Hepatocyte (in vitro differentiated cells): ENCODE data around the gene WDR88. TPM values are rescaled to one million over a fixed set of nuclear protein-coding genes. Genes with fewer than 3 reads are reported as not detected.
A peak's percentile ranks its signal among the peaks of the same experiment; 100 is the strongest.

Source experiments
- DNase-seq: peaks from one replicate; pipeline ENCODE4 v3.0.0-alpha.2; 2016; ENCODE audit warnings: low spot score
- H2AFZ ChIP-seq: fragments of 200-600 bp; sonication (generic); 2 replicates; pipeline ENCODE4 v1.6.0; 2016; ENCODE audit warnings: antibody characterized with exemption, mild to moderate bottlenecking
- H3K27ac ChIP-seq: fragments of 200-600 bp; sonication (generic); 2 replicates; pipeline ENCODE4 v1.5.1; 2016; ENCODE audit warnings: mild to moderate bottlenecking
- H3K27me3 ChIP-seq: fragments of 200-600 bp; sonication (generic); 2 replicates; pipeline ENCODE4 v1.6.1; 2016
- H3K36me3 ChIP-seq: fragments of 200-600 bp; sonication (generic); replicated peaks from 2 replicates; pipeline ENCODE4 v1.5.1; 2016; ENCODE audit warnings: low read depth; ENCODE audit not compliant: insufficient read depth
- H3K4me1 ChIP-seq: fragments of 200-600 bp; sonication (generic); 2 replicates; pipeline ENCODE4 v1.5.1; 2016; ENCODE audit warnings: mild to moderate bottlenecking, moderate library complexity; ENCODE audit not compliant: insufficient read depth
- H3K4me2 ChIP-seq: fragments of 200-600 bp; sonication (generic); 2 replicates; pipeline ENCODE4 v1.6.0; 2016
- H3K4me3 ChIP-seq: fragments of 200-600 bp; sonication (generic); 2 replicates; pipeline ENCODE4 v1.5.1; 2016; ENCODE audit warnings: mild to moderate bottlenecking
- H3K79me2 ChIP-seq: fragments of 200-600 bp; sonication (generic); 2 replicates; pipeline ENCODE4 v1.6.0; 2017; ENCODE audit warnings: mild to moderate bottlenecking
- H3K9me2 ChIP-seq: fragments of 200-600 bp; sonication (generic); replicated peaks from 2 replicates; pipeline ENCODE4 v1.6.0; 2017; ENCODE audit warnings: mild to moderate bottlenecking; ENCODE audit not compliant: insufficient read depth
- H3K9me3 ChIP-seq: fragments of 200-600 bp; sonication (generic); 2 replicates; pipeline ENCODE4 v1.5.1; 2016; ENCODE audit warnings: low read depth, mild to moderate bottlenecking
- H4K20me1 ChIP-seq: fragments of 200-600 bp; sonication (generic); 2 replicates; pipeline ENCODE4 v1.6.0; 2016; ENCODE audit warnings: mild to moderate bottlenecking; ENCODE audit not compliant: insufficient read depth, poor library complexity, severe bottlenecking
- CTCF ChIP-seq: fragments of 200-600 bp; sonication (generic); IDR thresholded peaks from 2 replicates; pipeline ENCODE4 v1.5.1; 2016; ENCODE audit warnings: antibody characterized with exemption, mild to moderate bottlenecking; ENCODE audit not compliant: poor library complexity
- EZH2 ChIP-seq: fragments of 200-600 bp; sonication (generic); IDR thresholded peaks from 2 replicates; pipeline ENCODE4 v1.6.1; 2016; ENCODE audit warnings: antibody characterized with exemption, mild to moderate bottlenecking, borderline replicate concordance
- EZH2phosphoT487 ChIP-seq: fragments of 200-600 bp; sonication (generic); IDR thresholded peaks from one replicate; pipeline ENCODE4 v1.6.1; 2018; ENCODE audit warnings: antibody characterized with exemption, mild to moderate bottlenecking, low read depth, moderate library complexity; ENCODE audit not compliant: unreplicated experiment, severe bottlenecking
- WGBS: methylation state at CpG from one replicate; pipeline ENCODE4 v1.1.6; 2016; ENCODE audit warnings: low lambda C conversion rate; ENCODE audit errors: missing lambda C conversion rate; 5-methylcytosine and 5-hydroxymethylcytosine counted together
- polyA plus RNA-seq: library from polyadenylated mRNA; unstranded; fragments of >200 nt; fragmentation: Nextera tagmentation; extraction: Ambion mirVana; gene quantifications from 2 replicates; pipeline ENCODE4 v1.2.1, GENCODE V29; 2016
- total RNA-seq: library from RNA; depleted of rRNA; stranded (reverse); fragments of >200 nt; gene quantifications from 2 replicates; pipeline ENCODE4 v1.2.3, GENCODE V29; 2014

WDR88 gene
- total and polyA plus RNA-seq, 2 experiments from 2014 or later, result 0.11 TPM; not detected in 1

GRCh38 chr19:33175156-33175782, 43.4 kb downstream of the WDR88 start:
- no peaks in the 10 kb centered on the region for H3K9me2 ChIP-seq
- TF ChIP-seq CTCF (no peak), EZH2phosphoT487 (no peak), EZH2 (no peak)
- H3K4me1 ChIP-seq, result peaks cover 8% of the 10 kb centered on the region
- 96% methylated on average over 10 of the region's 10 CpGs for WGBS
- H3K4me2 ChIP-seq, result peak overlapping the region; percentile 93
- no peak overlapping the region for H2AFZ ChIP-seq
- peaks cover 14% of the 10 kb centered on the region for H3K79me2 ChIP-seq
- no peak for DNase-seq
- no peaks in the 10 kb centered on the region for H3K9me3 ChIP-seq
- no peaks in the 10 kb centered on the region for H3K27me3 ChIP-seq
- no peaks in the 10 kb centered on the region for H3K36me3 ChIP-seq
- H3K27ac ChIP-seq, result no peak overlapping the region
- H4K20me1 ChIP-seq, result no peaks in the 10 kb centered on the region
- no peak overlapping the region for H3K4me3 ChIP-seq

- Histone ChIP-seq H3K4me3 (peak overlapping the region; percentile 35), H3K79me2 (peaks cover 14% of the 10 kb centered on the region), H4K20me1 (no peaks in the 10 kb centered on the region), H3K27me3 (no peaks in the 10 kb centered on the region), H3K27ac (peak overlapping the region; percentile 90), H3K4me2 (peak overlapping the region; percentile 93), H3K9me2 (no peaks in the 10 kb centered on the region), H3K9me3 (no peaks in the 10 kb centered on the region), H3K4me1 (peaks cover 8% of the 10 kb centered on the region), H3K36me3 (no peaks in the 10 kb centered on the region), H2AFZ (peak overlapping the region; percentile 61)
- no peak for TF ChIP-seq EZH2phosphoT487
- peak; percentile 9 for TF ChIP-seq CTCF
- no peak for TF ChIP-seq EZH2
- DNase-seq, result peak; percentile 48
- 38% methylated on average over 15 of the region's 25 CpGs for WGBS
These were observed 44.2 kb downstream of the WDR88 start for GRCh38 chr19:33175886-33176669.

- peak; percentile 97 for DNase-seq
- Histone ChIP-seq H3K9me2 (no peaks in the 10 kb centered on the region), H3K36me3 (no peaks in the 10 kb centered on the region), H3K27ac (peak overlapping the region; percentile 90), H3K27me3 (no peaks in the 10 kb centered on the region), H3K9me3 (no peaks in the 10 kb centered on the region), H3K4me3 (peak overlapping the region; percentile 35), H4K20me1 (no peaks in the 10 kb centered on the region), H3K79me2 (peaks cover 14% of the 10 kb centered on the region), H2AFZ (peak overlapping the region; percentile 61), H3K4me2 (peak overlapping the region; percentile 93), H3K4me1 (peaks cover 8% of the 10 kb centered on the region)
- TF ChIP-seq EZH2phosphoT487 (no peak), EZH2 (no peak), CTCF (no peak)
- 1% methylated on average over 47 of the region's 65 CpGs for WGBS
These were observed 44.9 kb downstream of the WDR88 start for GRCh38 chr19:33176670-33177416.
